ENCODE data around the gene SLC22A4. TPM values are rescaled to one million over a fixed set of nuclear protein-coding genes. Genes with fewer than 3 reads are reported as not detected.

Gene SLC22A4
- total RNA-seq, 1 donor from 2014 or later: 2.1 TPM

DNA sequence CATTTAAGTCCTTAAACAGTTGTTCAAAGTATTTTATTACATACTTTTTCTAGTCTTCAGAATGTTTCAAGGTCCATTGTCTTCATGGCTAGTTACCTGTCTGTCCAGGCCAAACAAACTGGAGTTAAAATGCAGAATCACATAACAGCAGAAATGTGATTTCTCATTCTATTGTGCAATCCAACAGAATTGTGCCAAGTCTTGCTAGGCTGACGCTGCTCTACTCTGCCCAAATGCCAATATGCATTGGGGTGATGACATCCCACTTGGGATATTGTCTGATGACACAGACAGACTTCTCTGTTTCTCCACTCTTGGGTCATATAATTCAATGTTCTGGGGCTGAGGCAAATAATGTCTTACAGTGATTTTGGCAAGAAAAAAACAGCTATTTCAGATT lies 70.1 kb downstream of the SLC22A4 start:
- no peak overlapping the region for H3K4me3 Mint-ChIP-seq
- peak overlapping the region; percentile 33 for H3K27ac Mint-ChIP-seq
- peaks cover 45% of the 10 kb centered on the region for H3K36me3 Mint-ChIP-seq
- no peak for DNase-seq (ENCODE audit: low spot score in 2 of 2, unreplicated experiment in 2 of 2)
- TF ChIP-seq, protein P1, sequence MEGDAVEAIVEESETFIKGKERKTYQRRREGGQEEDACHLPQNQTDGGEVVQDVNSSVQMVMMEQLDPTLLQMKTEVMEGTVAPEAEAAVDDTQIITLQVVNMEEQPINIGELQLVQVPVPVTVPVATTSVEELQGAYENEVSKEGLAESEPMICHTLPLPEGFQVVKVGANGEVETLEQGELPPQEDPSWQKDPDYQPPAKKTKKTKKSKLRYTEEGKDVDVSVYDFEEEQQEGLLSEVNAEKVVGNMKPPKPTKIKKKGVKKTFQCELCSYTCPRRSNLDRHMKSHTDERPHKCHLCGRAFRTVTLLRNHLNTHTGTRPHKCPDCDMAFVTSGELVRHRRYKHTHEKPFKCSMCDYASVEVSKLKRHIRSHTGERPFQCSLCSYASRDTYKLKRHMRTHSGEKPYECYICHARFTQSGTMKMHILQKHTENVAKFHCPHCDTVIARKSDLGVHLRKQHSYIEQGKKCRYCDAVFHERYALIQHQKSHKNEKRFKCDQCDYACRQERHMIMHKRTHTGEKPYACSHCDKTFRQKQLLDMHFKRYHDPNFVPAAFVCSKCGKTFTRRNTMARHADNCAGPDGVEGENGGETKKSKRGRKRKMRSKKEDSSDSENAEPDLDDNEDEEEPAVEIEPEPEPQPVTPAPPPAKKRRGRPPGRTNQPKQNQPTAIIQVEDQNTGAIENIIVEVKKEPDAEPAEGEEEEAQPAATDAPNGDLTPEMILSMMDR (IDR thresholded peaks at IDR 0.05; ENCODE audit: unreplicated experiment): no peak
- H3K4me1 Mint-ChIP-seq: peaks cover 26% of the 10 kb centered on the region
- peaks cover 17% of the 10 kb centered on the region for H3K9me3 Mint-ChIP-seq
- H3K27me3 Mint-ChIP-seq (ENCODE audit: low read depth): no peaks in the 10 kb centered on the region

- peaks cover 26% of the 10 kb centered on the region for H3K4me1 Mint-ChIP-seq
- H3K27me3 Mint-ChIP-seq (ENCODE audit: low read depth): no peaks in the 10 kb centered on the region
- peaks cover 13% of the 10 kb centered on the region for H3K9me3 Mint-ChIP-seq
- no peak overlapping the region for H3K4me3 Mint-ChIP-seq
- peaks cover 41% of the 10 kb centered on the region for H3K36me3 Mint-ChIP-seq
- H3K27ac Mint-ChIP-seq: peak overlapping the region; percentile 77
- TF ChIP-seq, protein P1 (IDR thresholded peaks at IDR 0.05; ENCODE audit: unreplicated experiment): no peak
- DNase-seq (ENCODE audit: low spot score in 2 of 2, unreplicated experiment in 2 of 2): no peak
Observed at GRCh38 chr5:132365213-132365612, 71.0 kb downstream of the SLC22A4 start.

- TF ChIP-seq, protein P1 (IDR thresholded peaks at IDR 0.05; ENCODE audit: unreplicated experiment): no peak
- Mint-ChIP-seq H3K4me1 (peaks cover 53% of the 10 kb centered on the region), H3K4me3 (peak overlapping the region; percentile 33), H3K27ac (peak overlapping the region; percentile 70), H3K36me3 (peaks cover 20% of the 10 kb centered on the region), H3K9me3 (peaks cover 4% of the 10 kb centered on the region), H3K27me3 (ENCODE audit: low read depth) (no peaks in the 10 kb centered on the region)
- no peak for DNase-seq (ENCODE audit: low spot score in 2 of 2, unreplicated experiment in 2 of 2)
Observed at GRCh38 chr5:132368186-132368585, 74.0 kb downstream of the SLC22A4 start.

GRCh38 chr5:132369007-132369473 lies 74.8 kb downstream of the SLC22A4 start:
- TF ChIP-seq, protein P1 (IDR thresholded peaks at IDR 0.05; ENCODE audit: unreplicated experiment): no peak
- Mint-ChIP-seq H3K4me3 (peak overlapping the region; percentile 74), H3K27me3 (ENCODE audit: low read depth) (no peaks in the 10 kb centered on the region), H3K4me1 (peaks cover 46% of the 10 kb centered on the region), H3K36me3 (peaks cover 13% of the 10 kb centered on the region), H3K9me3 (peaks cover 4% of the 10 kb centered on the region), H3K27ac (peak overlapping the region; percentile 94)
- DNase-seq (ENCODE audit: low spot score in 2 of 2, unreplicated experiment in 2 of 2): no peak

GRCh38 chr5:132369474-132370180 lies 75.4 kb downstream of the SLC22A4 start, which contains the start of gene SLC22A5:
SLC22A5 (plus strand) TSS chr5:132369710; CDS start chr5:132369973, 263 bp downstream.
- peaks cover 41% of the 10 kb centered on the region for H3K4me1 Mint-ChIP-seq
- H3K27me3 Mint-ChIP-seq (ENCODE audit: low read depth): no peaks in the 10 kb centered on the region
- H3K4me3 Mint-ChIP-seq: peak within 1 kb of the TSS; percentile 74
- peak within 1 kb of the TSS; percentile 94 for H3K27ac Mint-ChIP-seq
- peaks cover under 1% of the 10 kb centered on the region for H3K9me3 Mint-ChIP-seq
- DNase-seq (ENCODE audit: low spot score in 2 of 2, unreplicated experiment in 2 of 2): peak; percentile 58 to 73
- TF ChIP-seq, protein P1 (IDR thresholded peaks at IDR 0.05; ENCODE audit: unreplicated experiment): no peak
- H3K36me3 Mint-ChIP-seq: peaks cover 7% of the 10 kb centered on the region
